GM19468 (cell line): ENCODE data around the gene PPP1R3E.

Experiments used
- ATAC-seq: cut with Tn5 transposase; IDR thresholded peaks from one replicate; pipeline ENCODE4 v1.9.1; 2021; ENCODE audit warnings: mild to moderate bottlenecking, moderate library complexity, moderate number of reproducible peaks; ENCODE audit not compliant: unreplicated experiment; ENCODE audit errors: extremely low read depth

The PPP1R3E gene

GRCh38 chr14:23258256-23258655, 44.4 kb downstream of the PPP1R3E start:
- no peak for ATAC-seq

GRCh38 chr14:23252420-23253333, 50.0 kb downstream of the PPP1R3E start:
- ATAC-seq = no peak

GRCh38 chr14:23252006-23252405, 50.7 kb downstream of the PPP1R3E start:
- no peak for ATAC-seq

DNA sequence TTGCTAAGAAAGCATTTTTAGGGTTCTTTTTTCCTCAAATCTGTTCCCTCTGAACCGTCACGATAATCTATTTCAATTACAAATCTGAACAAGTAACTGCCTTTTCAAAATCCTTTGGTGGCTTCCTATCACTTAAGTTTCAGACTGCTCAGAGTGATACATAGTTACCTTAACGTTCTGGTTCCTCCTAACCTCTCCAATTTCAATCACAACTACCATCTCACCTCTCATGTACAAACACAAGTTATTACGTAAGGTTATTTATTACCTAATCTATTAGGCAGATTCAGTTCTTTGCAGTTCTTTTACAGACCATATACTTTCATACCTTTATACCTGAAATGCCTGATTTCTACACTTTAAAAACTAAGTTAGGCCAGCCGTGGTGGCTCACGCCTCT, 52.8 kb downstream of the PPP1R3E start:
- no peak for ATAC-seq

- ATAC-seq = no peak
These were observed 54.1 kb downstream of the PPP1R3E start for GRCh38 chr14:23248601-23249000.
